Measurements from ENCODE around the gene SPATS2.

The SPATS2 gene

GRCh38 chr12:49331380-49332222 lies 35.7 kb upstream of the SPATS2 start (continued):
- TF ChIP-seq PRDM10 (tag by site-specific recombination; IDR thresholded peaks at IDR 0.05) (peak; percentile 37; the same call in 1 of the 2 replicates), ZNF133 (tag by site-specific recombination; IDR thresholded peaks at IDR 0.05) (no peak), GLIS2 (tag by site-specific recombination; IDR thresholded peaks at IDR 0.05) (peak; percentile 62), OSR2 (tag by site-specific recombination; IDR thresholded peaks at IDR 0.05) (peak; percentile 41; the same call in 1 of the 2 replicates), ZNF157 (tag by site-specific recombination; IDR thresholded peaks at IDR 0.05) (no peak), SP7 (tag by site-specific recombination; IDR thresholded peaks at IDR 0.05) (peak; percentile 44; the same call in 1 of the 2 replicates), KLF16 (tag by site-specific recombination; IDR thresholded peaks at IDR 0.05) (no peak; the same call in 1 of the 2 replicates), ZBTB6 (tag by site-specific recombination; IDR thresholded peaks at IDR 0.05) (no peak), ZNF350 (tag by site-specific recombination; IDR thresholded peaks at IDR 0.05) (no peak), ZNF404 (tag by site-specific recombination; IDR thresholded peaks at IDR 0.05) (no peak)
- TF ChIP-seq, protein P1, sequence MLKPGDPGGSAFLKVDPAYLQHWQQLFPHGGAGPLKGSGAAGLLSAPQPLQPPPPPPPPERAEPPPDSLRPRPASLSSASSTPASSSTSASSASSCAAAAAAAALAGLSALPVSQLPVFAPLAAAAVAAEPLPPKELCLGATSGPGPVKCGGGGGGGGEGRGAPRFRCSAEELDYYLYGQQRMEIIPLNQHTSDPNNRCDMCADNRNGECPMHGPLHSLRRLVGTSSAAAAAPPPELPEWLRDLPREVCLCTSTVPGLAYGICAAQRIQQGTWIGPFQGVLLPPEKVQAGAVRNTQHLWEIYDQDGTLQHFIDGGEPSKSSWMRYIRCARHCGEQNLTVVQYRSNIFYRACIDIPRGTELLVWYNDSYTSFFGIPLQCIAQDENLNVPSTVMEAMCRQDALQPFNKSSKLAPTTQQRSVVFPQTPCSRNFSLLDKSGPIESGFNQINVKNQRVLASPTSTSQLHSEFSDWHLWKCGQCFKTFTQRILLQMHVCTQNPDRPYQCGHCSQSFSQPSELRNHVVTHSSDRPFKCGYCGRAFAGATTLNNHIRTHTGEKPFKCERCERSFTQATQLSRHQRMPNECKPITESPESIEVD (tag by site-specific recombination; IDR thresholded peaks at IDR 0.05): no peak
- TF ChIP-seq, protein P2, sequence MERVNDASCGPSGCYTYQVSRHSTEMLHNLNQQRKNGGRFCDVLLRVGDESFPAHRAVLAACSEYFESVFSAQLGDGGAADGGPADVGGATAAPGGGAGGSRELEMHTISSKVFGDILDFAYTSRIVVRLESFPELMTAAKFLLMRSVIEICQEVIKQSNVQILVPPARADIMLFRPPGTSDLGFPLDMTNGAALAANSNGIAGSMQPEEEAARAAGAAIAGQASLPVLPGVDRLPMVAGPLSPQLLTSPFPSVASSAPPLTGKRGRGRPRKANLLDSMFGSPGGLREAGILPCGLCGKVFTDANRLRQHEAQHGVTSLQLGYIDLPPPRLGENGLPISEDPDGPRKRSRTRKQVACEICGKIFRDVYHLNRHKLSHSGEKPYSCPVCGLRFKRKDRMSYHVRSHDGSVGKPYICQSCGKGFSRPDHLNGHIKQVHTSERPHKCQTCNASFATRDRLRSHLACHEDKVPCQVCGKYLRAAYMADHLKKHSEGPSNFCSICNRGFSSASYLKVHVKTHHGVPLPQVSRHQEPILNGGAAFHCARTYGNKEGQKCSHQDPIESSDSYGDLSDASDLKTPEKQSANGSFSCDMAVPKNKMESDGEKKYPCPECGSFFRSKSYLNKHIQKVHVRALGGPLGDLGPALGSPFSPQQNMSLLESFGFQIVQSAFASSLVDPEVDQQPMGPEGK (tag by site-specific recombination; IDR thresholded peaks at IDR 0.05): peak; percentile 66

- POLR2A ChIA-PET: interaction anchor here (1.2 to 8.2 kb wide), 5 partner anchors 10 to 35 kb away, joined by 6 to 82 read pairs (median 11); partner anchors contain the start of gene TROAP
Observed at GRCh38 chr12:49332441-49332861, 34.8 kb upstream of the SPATS2 start.

More at GRCh38 chr12:49332441-49332861, 34.8 kb upstream of the SPATS2 start:
- peaks cover 15 to 47% of the 10 kb centered on the region in 2 experiments; a peak in 2 of 3 replicates for H3K36me3 ChIP-seq (ENCODE audit: control insufficient read depth in 2 of 2, insufficient read depth in 1 of 2, low read length in 2 of 2)
- H3K9me3 ChIP-seq (ENCODE audit: control insufficient read depth, insufficient read depth, low read depth, low read length): no peaks in the 10 kb centered on the region
- TF ChIP-seq ZNF768 (tag by site-specific recombination; IDR thresholded peaks at IDR 0.05): no peak
- TF ChIP-seq ZSCAN30 (tag by site-specific recombination; IDR thresholded peaks at IDR 0.05): no peak
- TF ChIP-seq KLF16 (tag by site-specific recombination; IDR thresholded peaks at IDR 0.05): no peak
- TF ChIP-seq ZNF529 (tag by site-specific recombination; IDR thresholded peaks at IDR 0.05; ENCODE audit: insufficient replicate concordance): no peak
- TF ChIP-seq ZNF335 (tag by site-specific recombination; conservative IDR thresholded peaks at IDR 0.05): no peak
- H3K27ac ChIP-seq (ENCODE audit: extremely low read depth, low read depth, low read length): no peak overlapping the region
- H3K4me1 ChIP-seq (ENCODE audit: control insufficient read depth, insufficient read depth, low read length): peaks cover 7% of the 10 kb centered on the region; the same call in 1 of the 2 replicates
- H3K4me3 ChIP-seq (ENCODE audit: low read depth, low read length): no peak overlapping the region
- CTCF ChIA-PET: interaction anchor here (0.7 to 11.4 kb wide), 22 partner anchors 10 to 311 kb away, joined by 3 to 185 read pairs (median 8); partner anchors contain the start of genes DNAJC22, PRPH and TROAP
